Uterus (tissue), 4 donors: ENCODE data around the gene SACM1L. TPM values are rescaled to one million over a fixed set of nuclear protein-coding genes. Genes with fewer than 3 reads are reported as not detected.
"Not testable (repeated sequence)": the region's sequence is repeated elsewhere in the genome, so short reads cannot be mapped to it uniquely, and the experiment has no call there.

Experiments used
- DNase-seq, 2 donors: peaks; one replicate each; pipeline ENCODE4 v3.0.0-alpha.2; 2019 to 2020
- H3K27ac ChIP-seq, 2 donors: fragments of 200-600 bp; sonication (generic); 1 replicate in 1 of 2; 2 replicates in 1 of 2; pipeline ENCODE4 v1.5.1; 2016 to 2018
- H3K27me3 ChIP-seq, 2 donors: fragments of 200-600 bp; sonication (generic); one replicate each; pipeline ENCODE4 v1.5.1; 2018 to 2019; ENCODE audit warnings: control low read depth in 1 of 2
- H3K36me3 ChIP-seq, 2 donors: fragments of 200-600 bp; sonication (generic); one replicate each; pipeline ENCODE4 v1.5.1; 2019; ENCODE audit warnings: control low read depth in 1 of 2
- H3K4me1 ChIP-seq, 2 donors: fragments of 200-600 bp; sonication (generic); one replicate each; pipeline ENCODE4 v1.5.1; 2018 to 2019; ENCODE audit warnings: control low read depth in 1 of 2
- H3K4me3 ChIP-seq, 2 donors: fragments of 200-600 bp; sonication (generic); 1 replicate in 1 of 2; 2 replicates in 1 of 2; pipeline ENCODE4 v1.5.1; 2018 to 2019; ENCODE audit warnings: mild to moderate bottlenecking in 1 of 2
- H3K9me3 ChIP-seq, 2 donors: fragments of 200-600 bp; sonication (generic); one replicate each; pipeline ENCODE4 v1.5.1; 2019; ENCODE audit warnings: control low read depth in 1 of 2
- POLR2A ChIP-seq, 2 donors: fragments of 450-650 bp; IDR thresholded peaks; one replicate each; pipeline ENCODE4 v1.6.1; 2016; ENCODE audit warnings: antibody characterized with exemption in 2 of 2, mild to moderate bottlenecking in 1 of 2, moderate library complexity in 1 of 2
- intact Hi-C: fragments of 100-400 bp; cut with DNase I; formaldehyde crosslinking; loops from one replicate; pipeline ENCODE4 v1.15.1; 2023; ENCODE audit warnings: low total_unique reads
- total RNA-seq, 4 donors: library from RNA; depleted of rRNA in 3 of 4; stranded (reverse); fragments of >200 nt in 3 of 4; gene quantifications; one replicate each; pipeline versions ENCODE4 v1.1.0 to v1.2.4, GENCODE V29; 2014 to 2023
- TF ChIP-seq, protein P1 (sequence below), 4 experiments: fragments of 200-600 bp in 2 of 4; fragments of 450-650 bp in 2 of 4; sonication (generic) in 2 of 4; IDR thresholded peaks; one replicate each; pipeline ENCODE4 v1.5.1; 2016 to 2019; ENCODE audit warnings: antibody characterized with exemption in 4 of 4, mild to moderate bottlenecking in 2 of 4, moderate library complexity in 1 of 4
- donor health status: DM: yes; HTN: yes; CAD: no.

SACM1L gene
- total RNA-seq, 4 donors from 2014 or later: 24.3 to 83.0 (median 68.7) TPM

DNA sequence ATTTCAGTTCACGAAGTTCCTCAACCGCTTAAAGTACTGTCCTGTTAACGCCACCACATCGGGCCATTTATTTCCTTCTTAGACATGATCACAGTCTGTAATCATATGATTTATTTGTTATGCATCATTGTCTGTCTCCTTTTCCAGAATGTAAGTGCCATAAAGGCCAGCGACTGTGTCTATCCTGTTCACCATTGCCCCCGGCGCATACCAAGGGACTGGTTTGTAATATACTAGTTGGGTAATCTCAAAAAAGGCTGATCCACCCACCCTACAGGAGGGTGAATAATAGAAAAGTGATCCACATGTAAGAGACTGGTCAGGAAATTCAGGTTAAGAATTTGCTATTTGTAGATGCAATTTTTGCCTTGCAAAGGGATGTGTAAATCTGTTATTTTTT, 65.3 kb downstream of the SACM1L start:
- no peak for TF ChIP-seq POLR2A (IDR thresholded peaks at IDR 0.05)
- TF ChIP-seq, protein P1, sequence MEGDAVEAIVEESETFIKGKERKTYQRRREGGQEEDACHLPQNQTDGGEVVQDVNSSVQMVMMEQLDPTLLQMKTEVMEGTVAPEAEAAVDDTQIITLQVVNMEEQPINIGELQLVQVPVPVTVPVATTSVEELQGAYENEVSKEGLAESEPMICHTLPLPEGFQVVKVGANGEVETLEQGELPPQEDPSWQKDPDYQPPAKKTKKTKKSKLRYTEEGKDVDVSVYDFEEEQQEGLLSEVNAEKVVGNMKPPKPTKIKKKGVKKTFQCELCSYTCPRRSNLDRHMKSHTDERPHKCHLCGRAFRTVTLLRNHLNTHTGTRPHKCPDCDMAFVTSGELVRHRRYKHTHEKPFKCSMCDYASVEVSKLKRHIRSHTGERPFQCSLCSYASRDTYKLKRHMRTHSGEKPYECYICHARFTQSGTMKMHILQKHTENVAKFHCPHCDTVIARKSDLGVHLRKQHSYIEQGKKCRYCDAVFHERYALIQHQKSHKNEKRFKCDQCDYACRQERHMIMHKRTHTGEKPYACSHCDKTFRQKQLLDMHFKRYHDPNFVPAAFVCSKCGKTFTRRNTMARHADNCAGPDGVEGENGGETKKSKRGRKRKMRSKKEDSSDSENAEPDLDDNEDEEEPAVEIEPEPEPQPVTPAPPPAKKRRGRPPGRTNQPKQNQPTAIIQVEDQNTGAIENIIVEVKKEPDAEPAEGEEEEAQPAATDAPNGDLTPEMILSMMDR (IDR thresholded peaks at IDR 0.05): no peak

DNA sequence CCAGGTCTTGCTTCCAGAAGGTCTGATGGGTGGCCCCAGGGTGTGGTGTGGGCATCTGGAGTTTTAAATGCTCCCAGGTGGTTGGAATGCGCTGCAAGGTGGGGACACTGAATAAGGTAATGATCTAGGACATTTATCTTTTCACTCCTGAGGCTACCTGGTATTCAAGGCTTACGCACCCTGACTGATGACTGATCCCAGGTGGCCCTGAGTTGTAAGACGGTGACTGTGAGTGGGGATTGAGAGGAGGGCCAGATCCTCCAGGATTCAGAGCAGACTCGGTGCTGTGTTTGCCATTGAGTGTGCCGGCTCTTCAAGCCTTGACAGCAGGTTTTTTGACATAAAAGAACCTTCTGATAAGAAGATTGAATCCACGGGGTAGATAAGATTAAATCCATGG, 66.9 kb downstream of the SACM1L start:
- Histone ChIP-seq H3K36me3 (no peaks in the 10 kb centered on the region), H3K4me1 (no peaks in the 10 kb centered on the region), H3K27me3 (no peaks in the 10 kb centered on the region), H3K27ac (no peak overlapping the region), H3K9me3 (no peaks in the 10 kb centered on the region), H3K4me3 (no peak overlapping the region)
- no peak for DNase-seq
- intact Hi-C loops: no loop called here
- TF ChIP-seq, protein P1 (IDR thresholded peaks at IDR 0.05): no peak
- TF ChIP-seq POLR2A (IDR thresholded peaks at IDR 0.05): no peak

More for the DNA sequence above, 65.3 kb downstream of the SACM1L start:
- Histone ChIP-seq H3K4me3 (no peak overlapping the region), H3K36me3 (no peaks in the 10 kb centered on the region), H3K4me1 (no peaks in the 10 kb centered on the region), H3K9me3 (no peaks in the 10 kb centered on the region), H3K27me3 (no peaks in the 10 kb centered on the region), H3K27ac (no peak overlapping the region)
- DNase-seq: no peak
- intact Hi-C loops: no loop called here

DNA sequence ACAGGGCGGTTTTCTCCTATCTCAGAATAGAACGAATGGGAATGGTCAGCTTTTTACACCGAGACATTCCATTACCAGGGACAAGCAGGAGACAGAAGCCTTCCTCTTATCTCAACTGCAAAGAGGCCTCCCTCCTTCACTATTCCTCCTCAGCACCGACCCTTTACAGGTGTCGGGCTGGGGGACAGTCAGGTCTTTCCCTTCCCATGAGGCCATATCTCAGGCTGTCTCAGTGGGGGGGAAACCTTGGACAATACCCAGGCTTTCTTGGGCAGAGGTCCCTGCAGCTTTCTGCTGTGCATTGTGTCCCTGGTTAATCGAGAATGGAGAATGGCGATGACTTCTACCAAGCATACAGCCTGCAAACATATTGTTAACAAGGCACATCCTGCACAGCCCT, 67.9 kb downstream of the SACM1L start:
- H3K36me3 ChIP-seq, DNase-seq, H3K27ac ChIP-seq, intact Hi-C loops, H3K4me3 ChIP-seq, H3K4me1 ChIP-seq, H3K9me3 ChIP-seq, H3K27me3 ChIP-seq: not testable (repeated sequence)

DNA sequence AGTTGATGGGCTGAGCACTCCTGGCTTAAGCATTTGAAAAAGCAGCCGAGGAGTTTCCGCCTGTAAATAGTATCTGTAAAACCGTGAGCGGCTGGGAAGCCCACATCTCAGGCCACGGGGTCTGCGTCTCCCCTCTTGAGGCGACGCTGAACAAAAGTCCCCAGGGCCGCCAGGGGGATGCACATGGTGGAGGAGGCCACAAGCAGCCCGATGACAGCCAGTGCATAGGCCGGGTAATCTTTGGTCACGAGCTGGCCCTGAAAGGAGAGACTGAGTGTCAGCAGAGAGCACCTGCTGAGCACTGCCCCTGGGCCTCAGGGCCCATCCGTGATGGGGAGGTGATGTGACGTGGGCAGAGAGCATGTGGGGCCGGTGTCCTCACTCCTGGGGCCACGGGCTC, 69.7 kb downstream of the SACM1L start:
- no peaks in the 10 kb centered on the region for H3K36me3 ChIP-seq
- no peaks in the 10 kb centered on the region for H3K27me3 ChIP-seq
- intact Hi-C loops: no loop called here
- no peak overlapping the region for H3K4me3 ChIP-seq
- H3K9me3 ChIP-seq: no peaks in the 10 kb centered on the region
- no peak for TF ChIP-seq POLR2A (IDR thresholded peaks at IDR 0.05)
- TF ChIP-seq, protein P1 (IDR thresholded peaks at IDR 0.05): no peak
- no peaks in the 10 kb centered on the region for H3K4me1 ChIP-seq
- DNase-seq: no peak
- H3K27ac ChIP-seq: no peak overlapping the region

DNA sequence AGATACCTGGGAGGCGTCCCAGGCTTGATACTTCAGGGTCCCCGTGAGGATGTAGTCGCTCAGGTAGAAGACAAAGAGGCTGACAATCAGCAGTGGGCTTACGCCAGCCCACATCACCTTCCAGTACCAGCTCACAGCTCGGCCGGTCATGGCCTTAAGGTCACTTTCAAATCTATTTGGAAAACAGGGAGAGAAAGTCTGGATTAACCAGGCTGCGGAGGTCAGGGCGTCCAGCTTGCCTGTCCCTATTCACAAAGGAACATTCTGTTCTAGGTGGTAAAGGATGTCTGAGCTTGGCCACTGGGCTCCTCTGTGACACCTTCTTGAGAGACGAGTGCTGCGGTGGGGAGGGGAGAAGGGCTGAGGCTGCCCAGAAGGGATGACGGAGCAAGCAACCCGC, 70.7 kb downstream of the SACM1L start:
- H3K4me1 ChIP-seq: no peaks in the 10 kb centered on the region
- H3K27me3 ChIP-seq: no peaks in the 10 kb centered on the region
- no peak for DNase-seq
- H3K9me3 ChIP-seq: no peaks in the 10 kb centered on the region
- H3K36me3 ChIP-seq: no peaks in the 10 kb centered on the region
- H3K27ac ChIP-seq: no peak overlapping the region
- intact Hi-C loops: loop anchor here (5.0 kb wide), 1 partner anchor 322 kb away; no protein-coding TSS in a partner anchor
- TF ChIP-seq POLR2A (IDR thresholded peaks at IDR 0.05): no peak
- H3K4me3 ChIP-seq: no peak overlapping the region

GRCh38 chr3:45760878-45761711, 71.9 kb downstream of the SACM1L start:
- DNase-seq: peak; percentile 58 to 59
- Histone ChIP-seq H3K4me3 (no peak overlapping the region), H3K27ac (no peak overlapping the region), H3K27me3 (no peaks in the 10 kb centered on the region), H3K4me1 (no peaks in the 10 kb centered on the region), H3K9me3 (no peaks in the 10 kb centered on the region), H3K36me3 (no peaks in the 10 kb centered on the region)
- intact Hi-C loops: loop anchor here (5.0 kb wide), 1 partner anchor 321 kb away; no protein-coding TSS in a partner anchor
- TF ChIP-seq, protein P1 (IDR thresholded peaks at IDR 0.05): peak; percentile 66 to 78 (median 76)
- no peak for TF ChIP-seq POLR2A (IDR thresholded peaks at IDR 0.05)
